ENCODE data around the gene CXCR6. TPM values are rescaled to one million over a fixed set of nuclear protein-coding genes. Genes with fewer than 3 reads are reported as not detected.

The CXCR6 gene
- total RNA-seq, 1 experiment from 2014 or later, result not detected

- no peaks in the 10 kb centered on the region for H3K9me3 ChIP-seq
- no peaks in the 10 kb centered on the region for H3K27me3 ChIP-seq
- H3K4me3 ChIP-seq, result no peak overlapping the region
- H3K36me3 ChIP-seq, result no peaks in the 10 kb centered on the region
- DNase-seq, result peak; percentile 44
Observed at GRCh38 chr3:45915518-45916231, 27.6 kb upstream of the CXCR6 start.

GRCh38 chr3:45917146-45917898 lies 25.9 kb upstream of the CXCR6 start:
- DNase-seq, result no peak
- Histone ChIP-seq H3K36me3 (no peaks in the 10 kb centered on the region), H3K4me3 (no peak overlapping the region), H3K27me3 (no peaks in the 10 kb centered on the region), H3K9me3 (no peaks in the 10 kb centered on the region)

- no peaks in the 10 kb centered on the region for H3K36me3 ChIP-seq
- H3K9me3 ChIP-seq, result no peaks in the 10 kb centered on the region
- H3K4me3 ChIP-seq, result no peak overlapping the region
- H3K27me3 ChIP-seq, result no peaks in the 10 kb centered on the region
- no peak for DNase-seq
Observed at GRCh38 chr3:45921158-45922038, 21.9 kb upstream of the CXCR6 start.

- no peaks in the 10 kb centered on the region for H3K27me3 ChIP-seq
- no peaks in the 10 kb centered on the region for H3K9me3 ChIP-seq
- H3K4me3 ChIP-seq, result no peak overlapping the region
- DNase-seq, result no peak
- H3K36me3 ChIP-seq, result no peaks in the 10 kb centered on the region
Observed at GRCh38 chr3:45922039-45922326, 21.3 kb upstream of the CXCR6 start.

- H3K27me3 ChIP-seq, result no peaks in the 10 kb centered on the region
- no peak for DNase-seq
- H3K4me3 ChIP-seq, result no peak overlapping the region
- H3K9me3 ChIP-seq, result no peaks in the 10 kb centered on the region
- no peaks in the 10 kb centered on the region for H3K36me3 ChIP-seq
Observed at GRCh38 chr3:45922950-45923590, 20.2 kb upstream of the CXCR6 start.

- peak; percentile 39 for DNase-seq
- Histone ChIP-seq H3K27me3 (no peaks in the 10 kb centered on the region), H3K4me3 (no peak overlapping the region), H3K9me3 (no peaks in the 10 kb centered on the region), H3K36me3 (no peaks in the 10 kb centered on the region)
Observed at GRCh38 chr3:45923755-45924154, 19.5 kb upstream of the CXCR6 start.

GRCh38 chr3:45927881-45928280 lies 15.4 kb upstream of the CXCR6 start:
- H3K27me3 ChIP-seq, result no peaks in the 10 kb centered on the region
- DNase-seq, result no peak
- H3K9me3 ChIP-seq, result no peaks in the 10 kb centered on the region
- no peak overlapping the region for H3K4me3 ChIP-seq
- H3K36me3 ChIP-seq, result no peaks in the 10 kb centered on the region; the same call in none of the 2 replicates

- no peak overlapping the region for H3K4me3 ChIP-seq
- H3K9me3 ChIP-seq, result no peaks in the 10 kb centered on the region
- H3K27me3 ChIP-seq, result no peaks in the 10 kb centered on the region
- peak; percentile 12 for DNase-seq
- no peaks in the 10 kb centered on the region; the same call in none of the 2 replicates for H3K36me3 ChIP-seq
Observed at GRCh38 chr3:45929042-45929679, 14.1 kb upstream of the CXCR6 start.

GRCh38 chr3:45931496-45931895 lies 11.8 kb upstream of the CXCR6 start:
- Histone ChIP-seq H3K27me3 (no peaks in the 10 kb centered on the region), H3K36me3 (no peaks in the 10 kb centered on the region; the same call in none of the 2 replicates), H3K4me3 (no peak overlapping the region), H3K9me3 (no peaks in the 10 kb centered on the region)
- no peak for DNase-seq

- no peak overlapping the region for H3K4me3 ChIP-seq
Observed at GRCh38 chr3:45932112-45932511, 11.2 kb upstream of the CXCR6 start.

GRCh38 chr3:45933591-45933990 lies 9.7 kb upstream of the CXCR6 start:
- no peaks in the 10 kb centered on the region for H3K9me3 ChIP-seq
- no peak overlapping the region for H3K4me3 ChIP-seq
- H3K27me3 ChIP-seq, result no peaks in the 10 kb centered on the region
- no peaks in the 10 kb centered on the region; the same call in none of the 2 replicates for H3K36me3 ChIP-seq
- DNase-seq, result no peak

More at GRCh38 chr3:45932112-45932511, 11.2 kb upstream of the CXCR6 start:
- Histone ChIP-seq H3K9me3 (no peaks in the 10 kb centered on the region), H3K27me3 (no peaks in the 10 kb centered on the region), H3K36me3 (no peaks in the 10 kb centered on the region; the same call in none of the 2 replicates)
- no peak for DNase-seq

GRCh38 chr3:45936261-45936660 lies 7.0 kb upstream of the CXCR6 start:
- no peak overlapping the region for H3K4me3 ChIP-seq
- H3K27me3 ChIP-seq, result no peaks in the 10 kb centered on the region
- H3K9me3 ChIP-seq, result no peaks in the 10 kb centered on the region
- H3K36me3 ChIP-seq, result no peaks in the 10 kb centered on the region
- DNase-seq, result no peak

GRCh38 chr3:45937206-45938042 lies 5.8 kb upstream of the CXCR6 start:
- Histone ChIP-seq H3K36me3 (no peaks in the 10 kb centered on the region), H3K27me3 (no peaks in the 10 kb centered on the region), H3K4me3 (no peak overlapping the region), H3K9me3 (no peaks in the 10 kb centered on the region)
- DNase-seq, result no peak

- Histone ChIP-seq H3K4me3 (no peak overlapping the region), H3K9me3 (no peaks in the 10 kb centered on the region), H3K27me3 (no peaks in the 10 kb centered on the region), H3K36me3 (no peaks in the 10 kb centered on the region)
- DNase-seq, result no peak
Observed at GRCh38 chr3:45938043-45938435, 5.2 kb upstream of the CXCR6 start.

- Histone ChIP-seq H3K36me3 (no peaks in the 10 kb centered on the region), H3K9me3 (no peaks in the 10 kb centered on the region), H3K27me3 (no peaks in the 10 kb centered on the region), H3K4me3 (no peak overlapping the region)
- peak; percentile 59 for DNase-seq
Observed at GRCh38 chr3:45938864-45939263, 4.4 kb upstream of the CXCR6 start.

Data from MG63 (cell line).